Transverse colon (tissue), 4 donors: ENCODE measurements around the gene BHLHE23. TPM values are rescaled to one million over a fixed set of nuclear protein-coding genes. Genes with fewer than 3 reads are reported as not detected.

Experiments
- DNase-seq: peaks from one replicate; pipeline ENCODE4 v3.0.0-alpha.2; 2019
- H3K27ac ChIP-seq, 4 donors: fragments of 200-600 bp; sonication (generic); 2 replicates each; pipeline ENCODE4 v1.5.1; 2016 to 2018; ENCODE audit warnings: inconsistent platforms in 4 of 4
- H3K27me3 ChIP-seq: fragments of 200-600 bp; sonication (generic); 2 replicates; pipeline ENCODE4 v1.5.1; 2017; ENCODE audit warnings: inconsistent platforms
- H3K36me3 ChIP-seq, 4 donors: fragments of 200-600 bp; sonication (generic); 2 replicates each; pipeline ENCODE4 v1.5.1; 2017 to 2019; ENCODE audit warnings: inconsistent platforms in 4 of 4
- H3K4me1 ChIP-seq, 4 donors: fragments of 200-600 bp; sonication (generic); 2 replicates each; pipeline ENCODE4 v1.5.1; 2017 to 2020; ENCODE audit warnings: inconsistent platforms in 4 of 4
- H3K4me3 ChIP-seq, 4 donors: fragments of 200-600 bp; sonication (generic); 1 replicate in 1 of 4; 2 replicates in 3 of 4; pipeline versions ENCODE4 v1.5.1 to v1.6.1; 2017 to 2019; ENCODE audit warnings: inconsistent platforms in 4 of 4
- H3K9me3 ChIP-seq, 2 donors: fragments of 200-600 bp; sonication (generic); 2 replicates each; pipeline ENCODE4 v1.5.1; 2017 to 2019; ENCODE audit warnings: inconsistent platforms in 2 of 2
- EP300 ChIP-seq: sonication (generic); formaldehyde crosslinking; IDR thresholded peaks from one replicate; pipeline ENCODE4 v1.6.1; 2017; ENCODE audit warnings: antibody characterized with exemption, low read depth
- POLR2A ChIP-seq: fragments of 450-650 bp; IDR thresholded peaks from one replicate; pipeline ENCODE4 v1.6.1; 2016; ENCODE audit warnings: antibody characterized with exemption, mild to moderate bottlenecking, moderate library complexity
- POLR2AphosphoS5 ChIP-seq, 3 donors: sonication (generic); formaldehyde crosslinking; IDR thresholded peaks; one replicate each; pipeline ENCODE4 v1.6.1; 2016; ENCODE audit warnings: antibody characterized with exemption in 3 of 3
- WGBS, 2 donors: methylation state at CpG; one replicate each; pipeline ENCODE4 v1.1.5; 2018; ENCODE audit warnings: low coverage in 1 of 2; 5-methylcytosine and 5-hydroxymethylcytosine counted together
- in situ Hi-C, 4 donors: fragments of 200-750 bp; cut with MboI; loops; one replicate each; pipeline versions ENCODE4 v1.15.0 to v1.15.1; 2017; ENCODE audit warnings: low sequenced_read_pairs in 3 of 4, low pct_ligation_motif_present in 1 of 4, low pct_unique_long_range_greater_than_20kb in 1 of 4
- intact Hi-C: fragments of 100-400 bp; cut with DNase I; formaldehyde crosslinking; loops from one replicate; pipeline ENCODE4 v1.15.1; 2023; ENCODE audit warnings: low total_unique reads
- total RNA-seq, 4 donors: library from RNA; depleted of rRNA; stranded (reverse); fragments of >200 nt; gene quantifications; one replicate each; pipeline ENCODE4 v1.1.0, GENCODE V29; 2016
- TF ChIP-seq, protein P1 (sequence below), 5 experiments: fragments of 200-600 bp in 3 of 5; fragments of 450-650 bp in 2 of 5; sonication (generic) in 3 of 5; IDR thresholded peaks; 1 replicate in 2 of 5; 2 replicates in 3 of 5; pipeline ENCODE4 v1.5.1; 2016 to 2017; ENCODE audit warnings: antibody characterized with exemption in 5 of 5, inconsistent platforms in 3 of 5, mild to moderate bottlenecking in 2 of 5, moderate library complexity in 1 of 5

The BHLHE23 gene
- total RNA-seq, 4 donors from 2014 or later: not detected

DNA sequence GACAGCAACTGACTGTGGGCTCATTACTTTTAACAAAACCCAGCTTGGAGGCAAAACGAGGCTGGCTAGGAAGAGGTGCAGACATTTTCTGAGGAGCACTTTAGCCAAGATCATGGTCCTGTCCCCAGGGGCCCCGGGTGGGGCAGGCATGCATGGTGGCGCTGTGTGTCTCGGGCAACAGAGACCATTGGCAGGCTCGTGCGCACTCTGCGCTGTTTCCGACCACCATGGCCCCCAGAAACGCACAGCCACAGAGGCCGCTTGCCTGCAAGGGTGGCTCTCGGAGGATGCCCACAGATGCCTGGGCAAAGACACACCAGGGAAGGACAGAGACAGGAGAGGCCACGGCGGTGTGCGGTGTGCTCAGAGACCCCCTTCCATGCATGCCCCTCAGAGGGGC lies 6.7 kb downstream of the BHLHE23 start:
- Histone ChIP-seq H3K4me1 (no peaks in the 10 kb centered on the region), H3K27ac (no peak overlapping the region), H3K36me3 (no peaks in the 10 kb centered on the region), H3K4me3 (no peak overlapping the region), H3K27me3 (peaks cover 95% of the 10 kb centered on the region), H3K9me3 (no peaks in the 10 kb centered on the region)
- intact Hi-C loops: no loop called here
- WGBS, 2 donors: 83% methylated on average over 14 of the region's 14 CpGs; no CpG with 5 or more reads in 1 of the 2 donors
- in situ Hi-C loops: loop anchor here in 2 of 4 donors (25.0 kb wide), 1 partner anchor 113 kb away; no protein-coding TSS in a partner anchor
- no peak for TF ChIP-seq EP300
- TF ChIP-seq POLR2AphosphoS5 (IDR thresholded peaks at IDR 0.05): no peak
- TF ChIP-seq, protein P1, sequence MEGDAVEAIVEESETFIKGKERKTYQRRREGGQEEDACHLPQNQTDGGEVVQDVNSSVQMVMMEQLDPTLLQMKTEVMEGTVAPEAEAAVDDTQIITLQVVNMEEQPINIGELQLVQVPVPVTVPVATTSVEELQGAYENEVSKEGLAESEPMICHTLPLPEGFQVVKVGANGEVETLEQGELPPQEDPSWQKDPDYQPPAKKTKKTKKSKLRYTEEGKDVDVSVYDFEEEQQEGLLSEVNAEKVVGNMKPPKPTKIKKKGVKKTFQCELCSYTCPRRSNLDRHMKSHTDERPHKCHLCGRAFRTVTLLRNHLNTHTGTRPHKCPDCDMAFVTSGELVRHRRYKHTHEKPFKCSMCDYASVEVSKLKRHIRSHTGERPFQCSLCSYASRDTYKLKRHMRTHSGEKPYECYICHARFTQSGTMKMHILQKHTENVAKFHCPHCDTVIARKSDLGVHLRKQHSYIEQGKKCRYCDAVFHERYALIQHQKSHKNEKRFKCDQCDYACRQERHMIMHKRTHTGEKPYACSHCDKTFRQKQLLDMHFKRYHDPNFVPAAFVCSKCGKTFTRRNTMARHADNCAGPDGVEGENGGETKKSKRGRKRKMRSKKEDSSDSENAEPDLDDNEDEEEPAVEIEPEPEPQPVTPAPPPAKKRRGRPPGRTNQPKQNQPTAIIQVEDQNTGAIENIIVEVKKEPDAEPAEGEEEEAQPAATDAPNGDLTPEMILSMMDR (IDR thresholded peaks at IDR 0.05): no peak
- no peak for TF ChIP-seq POLR2A
- no peak for DNase-seq

DNA sequence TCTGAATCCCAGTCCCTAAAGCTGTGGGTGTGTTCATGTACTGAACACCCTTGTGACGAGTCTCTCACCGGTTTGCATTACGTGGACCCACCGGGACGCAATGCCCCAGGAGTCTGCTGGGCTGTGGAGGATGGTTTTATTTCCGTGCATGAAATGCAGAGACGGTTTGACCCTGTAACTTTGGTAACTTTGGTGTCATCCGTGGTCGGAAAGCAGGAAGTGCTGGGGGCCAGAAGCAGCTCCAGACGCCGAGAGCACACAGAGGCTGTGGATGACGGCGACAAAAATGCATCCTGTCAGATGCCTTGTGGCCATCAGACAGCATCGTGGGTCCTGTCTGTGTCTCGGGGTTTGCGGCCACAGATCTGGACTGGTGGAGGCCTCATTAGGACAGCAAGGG lies 7.2 kb downstream of the BHLHE23 start:
- Histone ChIP-seq H3K4me3 (no peak overlapping the region), H3K36me3 (no peaks in the 10 kb centered on the region), H3K27me3 (peaks cover 94% of the 10 kb centered on the region), H3K27ac (no peak overlapping the region), H3K4me1 (no peaks in the 10 kb centered on the region), H3K9me3 (no peaks in the 10 kb centered on the region)
- DNase-seq: no peak
- intact Hi-C loops (no loop called here), in situ Hi-C loops (no loop called here)
- WGBS, 2 donors: 57% methylated on average over 15 of the region's 16 CpGs; no CpG with 5 or more reads in 1 of the 2 donors
- TF ChIP-seq POLR2AphosphoS5 (IDR thresholded peaks at IDR 0.05) (no peak), EP300 (no peak), POLR2A (no peak)
- TF ChIP-seq, protein P1 (IDR thresholded peaks at IDR 0.05): no peak

- 80% methylated on average over 5 of the region's 5 CpGs; no CpG with 5 or more reads in 1 of the 2 donors for WGBS, 2 donors
- H3K27ac ChIP-seq: no peak overlapping the region
- in situ Hi-C loops (no loop called here), intact Hi-C loops (no loop called here)
- H3K36me3 ChIP-seq: no peaks in the 10 kb centered on the region
- H3K4me3 ChIP-seq: no peak overlapping the region
- no peak for TF ChIP-seq POLR2AphosphoS5 (IDR thresholded peaks at IDR 0.05)
- TF ChIP-seq POLR2A: no peak
- TF ChIP-seq, protein P1 (IDR thresholded peaks at IDR 0.05): no peak
- no peak for TF ChIP-seq EP300
- no peak for DNase-seq
- H3K27me3 ChIP-seq: peaks cover 83% of the 10 kb centered on the region
- no peaks in the 10 kb centered on the region for H3K9me3 ChIP-seq
- no peaks in the 10 kb centered on the region for H3K4me1 ChIP-seq
Measured at GRCh38 chr20:62998449-62998848, 8.3 kb downstream of the BHLHE23 start.

DNA sequence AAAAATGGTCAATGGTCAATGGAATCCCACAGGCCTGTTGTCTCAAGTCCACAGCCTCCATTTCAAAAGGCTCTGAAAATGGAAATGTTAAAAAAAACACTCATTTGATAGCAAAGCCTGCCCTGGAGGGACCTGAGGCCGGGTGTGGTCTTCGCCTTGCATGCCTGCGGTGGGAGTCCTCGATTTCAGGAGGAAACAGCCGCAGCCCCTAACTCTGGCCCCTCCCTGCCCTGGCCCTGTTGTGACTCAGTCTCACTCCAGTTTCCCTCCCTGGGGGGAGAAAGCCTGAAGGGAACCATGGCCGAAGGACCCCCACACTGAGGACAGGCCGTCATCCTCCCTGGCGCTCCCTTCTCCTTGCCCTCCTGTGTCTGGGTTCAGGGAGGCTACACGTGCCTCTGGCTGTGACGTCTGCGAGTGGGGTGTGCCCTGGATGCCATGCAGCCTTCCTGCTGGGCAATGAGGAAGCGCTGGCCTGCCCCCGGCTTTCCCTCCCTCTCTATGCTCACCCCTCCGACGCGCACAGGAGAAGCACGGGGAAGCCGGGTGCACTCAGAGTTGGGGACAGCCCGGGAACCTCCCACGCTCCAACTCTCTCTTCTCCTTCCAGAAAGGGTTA lies 9.2 kb downstream of the BHLHE23 start:
- no peak for DNase-seq
- peaks cover 74% of the 10 kb centered on the region for H3K27me3 ChIP-seq
- 24% methylated on average over 20 of the region's 20 CpGs; no CpG with 5 or more reads in 1 of the 2 donors for WGBS, 2 donors
- no peak overlapping the region for H3K4me3 ChIP-seq
- intact Hi-C loops: no loop called here
- H3K4me1 ChIP-seq: no peaks in the 10 kb centered on the region
- in situ Hi-C loops: no loop called here
- no peaks in the 10 kb centered on the region for H3K36me3 ChIP-seq
- no peak overlapping the region for H3K27ac ChIP-seq
- TF ChIP-seq POLR2A: no peak
- TF ChIP-seq, protein P1 (IDR thresholded peaks at IDR 0.05): no peak
- TF ChIP-seq EP300: no peak
- no peak for TF ChIP-seq POLR2AphosphoS5 (IDR thresholded peaks at IDR 0.05)
- H3K9me3 ChIP-seq: no peaks in the 10 kb centered on the region
